NCI-H1105 (cell line): ENCODE results near the gene CLDN7.

Experiments used
- DNase-seq: peaks from one replicate; lab custom pipeline; 2025; lab: John Stamatoyannopoulos, UW

The CLDN7 gene

DNA sequence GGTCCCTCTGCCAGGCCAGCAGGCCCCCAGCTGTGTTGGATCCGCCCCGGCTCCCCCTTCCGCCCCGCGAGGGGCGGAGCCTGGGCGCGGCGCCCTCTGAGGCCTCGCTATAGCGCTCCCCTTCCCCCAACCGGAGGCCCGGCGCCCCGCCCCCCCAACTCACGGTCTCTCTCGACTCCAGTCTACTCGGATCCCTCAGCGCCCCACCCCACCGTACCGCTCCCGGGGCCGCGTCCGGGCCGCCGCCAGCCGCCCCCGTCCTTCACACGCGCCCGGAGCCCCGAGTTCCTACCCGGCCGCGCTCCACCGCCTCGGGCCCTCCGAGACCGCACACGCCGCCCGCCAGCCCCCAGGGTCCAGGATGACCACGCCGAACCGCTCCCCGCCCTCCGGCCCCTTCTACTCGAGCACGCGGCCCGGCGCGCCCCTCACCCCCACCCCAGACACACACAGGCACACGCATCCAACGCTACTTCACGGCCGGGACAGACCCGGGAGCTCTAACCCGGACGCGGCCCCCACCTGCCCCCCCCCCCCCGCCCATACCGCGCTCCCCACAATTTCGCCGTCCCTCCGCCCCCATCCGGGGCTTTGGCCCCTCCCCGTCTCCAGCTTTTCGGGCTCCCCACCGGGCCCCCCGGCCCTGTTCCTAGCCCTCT, 24.4 kb downstream of the CLDN7 start:
- DNase-seq, result peak; percentile 54

- DNase-seq, result no peak
These were observed 25.0 kb downstream of the CLDN7 start for GRCh38 chr17:7237266-7237760.

DNA sequence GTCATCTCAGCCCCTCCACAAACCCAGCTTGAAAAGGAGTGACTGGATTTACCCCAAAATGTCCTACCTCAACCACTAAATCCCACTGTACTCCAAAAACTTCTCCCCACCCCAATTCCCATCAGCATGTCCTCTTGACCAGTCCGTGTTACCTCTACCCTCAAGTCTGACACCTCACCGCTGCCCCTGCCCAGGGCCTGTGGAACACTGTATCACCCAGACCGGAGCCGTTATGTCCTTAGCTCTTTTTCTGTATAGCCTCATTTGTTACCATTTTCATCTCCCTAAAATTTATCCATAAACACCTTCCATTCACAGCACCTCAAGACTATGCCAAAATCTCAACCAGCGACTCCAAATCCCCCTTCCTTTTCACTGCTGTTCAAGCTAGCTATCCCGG, 25.5 kb downstream of the CLDN7 start:
- DNase-seq, result no peak

DNA sequence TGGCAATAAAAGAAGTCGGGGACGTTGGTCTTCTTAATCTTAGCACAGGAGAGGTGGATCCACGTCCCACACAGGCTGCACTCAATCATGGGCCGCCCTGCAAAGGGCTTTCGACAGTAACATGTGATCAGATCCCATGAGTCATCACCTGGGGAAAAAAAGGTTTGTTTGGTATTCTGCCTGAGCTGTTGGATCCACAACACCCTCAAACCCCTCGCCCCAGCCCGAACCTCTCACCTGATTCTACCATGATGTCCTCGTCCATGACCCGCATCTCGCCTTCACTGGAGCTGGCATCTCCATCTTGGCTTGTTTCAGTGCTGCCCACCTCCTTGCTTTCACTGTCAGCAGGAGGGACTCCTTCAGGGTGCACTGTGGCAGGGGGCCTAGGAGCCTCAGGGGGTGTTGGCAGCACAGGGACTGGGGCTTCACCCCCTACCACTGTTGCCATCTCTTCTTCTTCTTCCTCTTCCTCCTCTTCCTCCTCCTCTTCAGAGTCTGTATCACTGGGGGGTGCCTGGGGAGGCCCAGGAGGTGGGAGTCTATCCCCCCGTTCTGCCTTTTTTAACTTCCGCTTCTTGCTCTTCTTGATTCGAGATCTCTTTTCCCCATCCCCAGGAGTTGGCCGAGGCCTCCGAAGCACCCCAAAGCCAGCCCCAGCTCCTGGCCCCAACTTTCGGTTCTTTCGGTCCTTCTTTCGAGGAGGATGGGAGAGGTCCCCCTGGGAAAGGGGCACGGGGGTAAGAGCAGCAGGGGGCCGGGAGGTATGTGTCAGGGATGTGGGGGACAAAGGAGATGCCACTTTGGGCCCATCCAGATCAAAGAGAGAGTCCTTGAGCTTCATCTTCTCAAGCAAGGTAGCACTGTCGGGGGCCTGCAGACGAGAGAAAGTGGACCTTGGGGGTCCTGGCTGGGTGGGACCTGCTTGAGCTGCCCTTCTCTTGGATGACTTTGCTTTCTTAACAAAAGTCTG, 26.3 kb downstream of the CLDN7 start:
- no peak for DNase-seq

DNA sequence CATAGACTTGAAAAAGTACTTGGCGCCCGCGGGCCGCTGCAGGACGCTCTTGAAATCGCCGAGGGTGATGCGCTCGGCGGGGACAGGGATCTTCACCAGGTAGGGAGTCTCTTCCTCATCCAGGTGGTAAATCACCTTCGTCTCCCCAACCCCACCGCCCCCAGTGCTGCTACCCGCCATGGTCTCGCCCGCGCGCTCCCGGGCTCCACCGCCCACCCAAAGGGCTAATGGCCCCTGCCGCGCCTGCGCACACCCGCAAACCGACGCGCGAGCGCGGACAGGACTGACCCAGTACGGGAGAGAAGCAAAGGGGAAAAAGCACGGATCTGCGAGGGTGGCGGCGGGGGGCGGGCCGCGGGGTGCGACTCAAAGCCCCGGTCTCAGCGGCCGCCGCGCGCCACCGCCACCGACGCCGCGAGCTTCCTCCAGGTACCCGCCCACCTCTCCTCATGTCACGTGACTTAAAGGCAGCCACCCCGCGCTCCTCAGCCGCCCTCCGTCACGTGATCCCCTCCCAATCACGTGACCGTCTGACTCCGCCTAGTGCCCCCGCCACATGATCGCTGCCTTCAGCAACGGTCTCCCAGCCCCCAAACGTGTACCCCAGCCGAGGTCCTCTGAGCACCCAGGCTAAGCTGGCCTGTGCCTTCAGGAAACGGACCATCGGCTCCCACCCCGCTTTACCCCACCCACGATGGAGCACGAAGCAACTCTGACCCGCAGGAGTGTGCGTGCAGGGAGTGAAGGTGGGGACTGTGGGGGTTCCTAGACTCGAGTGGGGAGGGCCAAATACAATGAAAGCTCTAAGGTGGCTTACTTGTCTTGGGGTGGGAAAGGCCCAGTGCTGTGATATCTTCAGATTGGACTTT, 28.0 kb downstream of the CLDN7 start, which contains the start of gene DVL2:
TSS of gene DVL2 (minus strand) at position 435 of the 869 bp plus-strand sequence. CDS start at position 180, 255 bp downstream.
- peak; percentile 95 for DNase-seq

DNA sequence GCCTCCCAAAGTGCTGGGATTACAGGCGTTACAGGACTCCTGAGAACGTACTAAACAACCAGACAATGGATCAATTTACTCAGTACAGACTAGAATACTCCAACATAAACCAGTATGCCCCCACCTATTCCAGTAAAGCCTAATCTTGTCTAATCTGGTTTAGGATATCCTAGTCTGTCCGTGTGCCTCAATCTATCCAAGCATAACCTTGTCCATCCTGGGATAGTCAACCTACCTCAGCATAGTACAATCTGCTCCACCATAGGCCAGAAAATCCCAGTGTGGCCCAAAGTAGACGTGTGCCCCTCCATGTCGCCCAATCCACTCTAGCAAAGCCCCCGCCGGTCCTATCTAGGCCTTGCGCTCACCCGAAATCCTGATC, 28.6 kb downstream of the CLDN7 start:
- no peak for DNase-seq

DNA sequence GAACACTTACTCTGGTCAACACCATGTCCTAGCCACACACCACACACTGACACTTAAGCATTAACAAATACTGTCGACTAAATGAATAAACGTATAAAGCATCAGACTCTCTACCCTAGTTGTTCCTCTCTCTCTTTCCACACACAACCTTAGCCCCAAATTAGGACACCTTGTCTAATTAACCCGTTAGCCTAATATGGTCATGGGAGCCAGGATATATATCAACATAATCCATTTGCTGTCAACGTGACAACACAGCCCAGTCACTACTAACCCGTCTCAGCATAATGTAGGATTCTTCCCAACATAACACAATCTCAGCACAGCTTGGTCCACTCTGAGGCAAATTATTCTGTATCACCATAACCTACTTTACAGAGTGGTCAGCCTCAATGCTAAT, 30.2 kb downstream of the CLDN7 start:
- no peak for DNase-seq

- DNase-seq, result no peak
These were observed 32.8 kb downstream of the CLDN7 start for GRCh38 chr17:7229504-7229903.

- no peak for DNase-seq
These were observed 33.4 kb downstream of the CLDN7 start for GRCh38 chr17:7228920-7229319.

DNA sequence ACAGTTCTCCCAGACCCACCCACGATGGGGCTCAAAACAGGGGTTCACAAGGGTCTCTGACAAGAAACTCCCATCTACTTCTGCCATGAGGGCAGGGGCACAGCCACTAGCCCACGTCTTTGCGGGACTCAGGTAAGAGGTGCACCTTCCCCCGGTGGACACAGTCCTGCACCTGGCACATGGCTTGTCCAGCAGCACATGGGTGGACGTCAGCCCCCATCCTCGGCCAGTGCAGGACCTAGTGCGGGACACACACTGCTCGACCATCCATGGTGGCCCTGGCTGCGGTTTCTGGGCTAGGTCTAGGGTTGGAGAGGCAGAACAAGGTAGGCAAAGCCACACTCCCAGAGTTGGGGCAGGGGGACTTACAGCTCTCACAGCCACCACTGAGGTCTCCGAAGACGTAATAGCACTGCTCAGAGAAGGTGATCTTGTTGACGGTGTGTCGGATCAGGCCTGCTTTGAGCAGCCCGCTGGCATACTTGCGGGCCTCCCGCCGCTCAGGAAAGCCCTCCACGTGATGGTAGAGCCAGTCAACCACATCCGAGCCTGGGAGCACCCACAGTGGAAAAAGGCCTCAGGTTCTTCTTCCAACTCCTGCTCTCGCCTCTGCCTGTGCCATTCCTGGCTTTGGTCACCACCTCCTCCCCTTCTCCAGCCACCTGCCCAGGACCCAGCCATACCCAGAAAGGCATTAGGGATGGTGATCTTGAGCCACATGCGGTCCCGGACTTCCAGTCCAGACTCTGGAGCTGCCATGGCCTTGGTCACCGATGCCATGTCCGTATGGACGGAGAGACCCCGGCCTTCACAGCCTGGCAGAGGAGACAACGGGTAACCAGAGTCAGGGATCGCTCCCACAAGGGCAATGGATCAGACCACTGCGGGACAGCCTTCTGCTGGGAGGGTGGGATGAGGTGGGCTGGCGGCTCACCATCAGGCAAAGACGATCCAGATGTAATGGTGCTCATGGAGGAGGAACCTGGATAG, 35.3 kb downstream of the CLDN7 start:
- DNase-seq, result no peak

GRCh38 chr17:7225711-7226331, 36.5 kb downstream of the CLDN7 start:
- DNase-seq, result no peak

DNA sequence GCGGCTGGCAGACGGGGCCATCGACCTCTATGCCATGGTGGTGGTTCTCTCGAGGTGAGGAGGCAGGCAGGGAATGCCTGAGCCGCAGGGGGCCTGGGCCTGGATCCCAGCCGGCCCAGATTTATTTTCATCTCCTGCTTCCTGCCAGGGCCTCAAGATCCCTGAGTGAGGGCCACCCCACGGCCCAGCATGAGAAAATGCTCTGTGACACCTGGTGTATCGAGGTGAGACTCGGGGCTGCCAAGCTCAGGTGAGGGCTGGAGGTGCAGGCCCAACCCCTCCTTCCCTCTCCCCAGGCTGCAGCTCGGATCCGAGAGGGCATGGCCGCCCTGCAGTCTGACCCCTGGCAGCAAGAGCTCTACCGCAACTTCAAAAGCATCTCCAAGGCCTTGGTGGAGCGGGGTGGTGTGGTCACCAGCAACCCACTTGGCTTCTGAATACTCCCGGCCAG, 37.6 kb downstream of the CLDN7 start:
- DNase-seq, result no peak

GRCh38 chr17:7224110-7224509, 38.2 kb downstream of the CLDN7 start:
- no peak for DNase-seq

GRCh38 chr17:7223375-7223774, 38.9 kb downstream of the CLDN7 start:
- DNase-seq, result no peak

DNA sequence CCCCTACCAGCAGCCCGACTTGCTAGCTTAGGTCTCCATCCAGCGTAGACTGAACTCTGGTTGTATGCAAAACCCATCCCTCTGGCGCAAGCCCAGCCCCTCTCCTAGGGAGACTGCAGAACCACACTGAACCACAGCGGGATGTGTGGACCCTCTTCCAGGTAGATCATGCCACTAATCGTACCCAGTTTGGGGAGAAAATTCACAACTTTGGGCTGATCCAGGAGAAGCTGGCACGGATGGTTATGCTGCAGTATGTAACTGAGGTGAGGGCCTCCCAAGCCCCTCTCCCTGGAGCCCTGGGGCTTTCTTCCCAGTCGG, 39.3 kb downstream of the CLDN7 start:
- DNase-seq, result no peak

DNA sequence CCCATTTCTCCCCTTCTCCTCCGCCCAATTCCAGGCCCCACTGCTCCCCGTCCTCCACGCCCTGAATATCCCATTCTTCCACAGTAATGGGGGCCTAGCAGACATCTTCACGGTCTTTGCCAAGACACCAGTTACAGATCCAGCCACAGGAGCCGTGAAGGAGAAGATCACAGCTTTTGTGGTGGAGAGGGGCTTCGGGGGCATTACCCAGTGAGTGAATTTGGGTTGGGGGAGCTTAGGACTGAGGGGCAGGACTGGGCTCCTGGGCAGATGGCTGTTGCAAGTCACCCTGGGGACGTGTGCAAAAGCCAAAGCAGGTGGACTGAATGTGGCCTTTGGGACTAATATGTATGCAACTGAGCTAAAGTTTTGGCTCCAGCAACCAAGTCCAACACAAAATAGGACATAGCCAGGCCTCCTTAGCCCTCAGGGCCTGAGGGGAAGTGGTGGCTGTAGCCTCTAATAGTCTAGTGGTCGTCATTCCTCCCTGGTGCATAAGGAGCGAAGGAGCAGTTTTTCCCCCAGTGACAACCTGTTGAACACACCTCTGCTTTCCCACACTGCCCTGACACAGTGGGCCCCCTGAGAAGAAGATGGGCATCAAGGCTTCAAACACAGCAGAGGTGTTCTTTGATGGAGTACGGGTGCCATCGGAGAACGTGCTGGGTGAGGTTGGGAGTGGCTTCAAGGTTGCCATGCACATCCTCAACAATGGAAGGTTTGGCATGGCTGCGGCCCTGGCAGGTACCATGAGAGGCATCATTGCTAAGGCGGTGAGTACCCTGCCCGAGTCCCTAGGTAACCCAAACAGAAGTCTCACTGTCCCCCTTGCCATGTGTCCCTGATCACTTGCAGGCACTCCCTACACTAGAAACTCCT, 39.9 kb downstream of the CLDN7 start:
- no peak for DNase-seq

DNA sequence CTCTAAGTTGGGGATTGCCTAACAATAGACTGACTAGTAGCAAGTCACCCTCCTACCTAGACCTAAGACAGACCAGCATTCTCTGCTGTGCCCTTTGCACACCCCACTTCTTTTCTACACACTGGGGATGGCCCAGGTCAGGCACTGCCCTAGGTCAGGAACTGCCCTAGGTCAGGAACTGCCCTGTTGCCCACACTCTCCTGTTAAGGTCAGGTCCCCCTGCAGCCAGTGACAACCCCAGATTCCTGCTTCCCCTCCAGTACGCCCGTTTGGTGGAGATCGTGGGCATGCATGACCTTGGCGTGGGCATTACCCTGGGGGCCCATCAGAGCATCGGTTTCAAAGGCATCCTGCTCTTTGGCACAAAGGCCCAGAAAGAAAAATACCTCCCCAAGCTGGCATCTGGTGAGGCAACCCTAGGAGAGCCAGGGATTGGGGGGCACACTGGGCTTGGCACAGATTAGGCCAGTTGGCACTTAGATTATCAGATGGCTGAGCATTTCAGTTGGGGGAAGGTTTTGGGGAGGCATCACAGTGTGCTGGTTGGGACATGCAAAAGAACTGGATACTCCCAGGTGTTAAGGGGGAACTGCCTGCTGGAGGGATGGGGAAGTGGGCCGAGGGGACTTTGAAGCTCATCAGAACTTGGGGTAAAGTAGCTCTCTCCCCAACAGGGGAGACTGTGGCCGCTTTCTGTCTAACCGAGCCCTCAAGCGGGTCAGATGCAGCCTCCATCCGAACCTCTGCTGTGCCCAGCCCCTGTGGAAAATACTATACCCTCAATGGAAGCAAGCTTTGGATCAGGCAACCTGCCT, 40.8 kb downstream of the CLDN7 start:
- no peak for DNase-seq

DNA sequence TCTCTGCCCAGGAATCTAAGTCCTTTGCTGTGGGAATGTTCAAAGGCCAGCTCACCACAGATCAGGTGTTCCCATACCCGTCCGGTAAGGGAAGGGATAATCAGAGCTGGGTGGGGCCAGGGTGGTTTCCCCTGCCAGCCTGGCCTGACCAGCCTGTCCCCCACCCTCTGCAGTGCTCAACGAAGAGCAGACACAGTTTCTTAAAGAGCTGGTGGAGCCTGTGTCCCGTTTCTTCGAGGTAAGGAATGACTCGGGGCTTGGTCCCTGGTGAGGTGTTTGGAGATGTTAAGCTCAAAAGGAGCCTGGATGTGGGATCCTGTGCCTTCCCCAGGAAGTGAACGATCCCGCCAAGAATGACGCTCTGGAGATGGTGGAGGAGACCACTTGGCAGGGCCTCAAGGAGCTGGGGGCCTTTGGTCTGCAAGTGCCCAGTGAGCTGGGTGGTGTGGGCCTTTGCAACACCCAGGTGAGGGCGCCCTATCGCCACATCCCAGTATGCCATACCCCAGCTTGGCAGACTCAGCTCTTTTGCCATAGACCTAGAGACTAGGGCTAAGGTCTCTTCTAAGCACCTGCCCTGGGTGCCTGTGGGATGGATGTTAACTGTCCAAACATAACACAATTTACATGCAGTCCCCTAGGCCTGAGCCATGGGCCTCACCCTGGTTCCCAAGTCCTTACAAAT, 41.5 kb downstream of the CLDN7 start:
- peak; percentile 52 for DNase-seq
